Suppressor macrophage treated with lipopolysaccharide for 1 hour (primary cell): Measurements from ENCODE around the gene HMGCLL1.

Source experiments
- DNase-seq, 3 donors: peaks; one replicate each; pipeline ENCODE4 v3.0.0-alpha.2; 2020 to 2022

Gene HMGCLL1

DNA sequence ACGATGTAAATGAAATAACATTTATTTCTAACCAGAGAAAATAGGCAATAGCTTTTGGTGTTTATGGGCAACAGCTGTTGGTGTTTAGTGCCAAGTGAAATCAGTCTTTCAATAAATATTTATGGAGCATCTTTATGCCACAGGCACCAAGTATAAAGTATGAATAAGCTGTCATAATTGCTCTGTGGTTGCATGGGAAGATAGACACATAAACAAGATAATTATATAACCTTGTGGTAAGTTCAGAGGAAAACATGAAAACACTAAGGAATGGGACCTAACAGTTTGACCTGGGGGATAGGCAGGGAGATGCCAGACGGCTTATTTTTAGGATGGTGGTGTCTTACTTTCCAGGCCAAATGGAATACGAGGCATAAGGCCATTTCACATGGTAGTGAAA lies 140.8 kb downstream of the HMGCLL1 start:
- DNase-seq = no peak

DNA sequence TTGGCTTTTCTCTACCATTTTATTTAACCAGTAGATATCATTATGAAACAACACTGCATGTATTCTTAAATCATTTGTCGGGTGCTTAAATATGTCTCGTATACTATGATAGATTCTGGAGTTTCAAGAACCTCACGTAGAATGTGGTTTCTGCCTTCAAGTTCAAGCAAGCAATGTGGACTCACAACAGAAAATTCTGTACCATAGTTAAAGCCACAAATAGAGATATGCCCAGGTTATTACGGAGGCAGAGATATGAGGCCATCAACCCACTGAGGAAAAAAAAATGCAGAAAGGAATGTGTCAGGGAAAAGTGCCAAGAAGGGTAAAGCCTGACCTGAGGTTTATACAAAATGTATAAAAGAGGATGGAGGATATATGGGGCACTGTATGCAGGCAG lies 141.9 kb downstream of the HMGCLL1 start:
- no peak for DNase-seq

DNA sequence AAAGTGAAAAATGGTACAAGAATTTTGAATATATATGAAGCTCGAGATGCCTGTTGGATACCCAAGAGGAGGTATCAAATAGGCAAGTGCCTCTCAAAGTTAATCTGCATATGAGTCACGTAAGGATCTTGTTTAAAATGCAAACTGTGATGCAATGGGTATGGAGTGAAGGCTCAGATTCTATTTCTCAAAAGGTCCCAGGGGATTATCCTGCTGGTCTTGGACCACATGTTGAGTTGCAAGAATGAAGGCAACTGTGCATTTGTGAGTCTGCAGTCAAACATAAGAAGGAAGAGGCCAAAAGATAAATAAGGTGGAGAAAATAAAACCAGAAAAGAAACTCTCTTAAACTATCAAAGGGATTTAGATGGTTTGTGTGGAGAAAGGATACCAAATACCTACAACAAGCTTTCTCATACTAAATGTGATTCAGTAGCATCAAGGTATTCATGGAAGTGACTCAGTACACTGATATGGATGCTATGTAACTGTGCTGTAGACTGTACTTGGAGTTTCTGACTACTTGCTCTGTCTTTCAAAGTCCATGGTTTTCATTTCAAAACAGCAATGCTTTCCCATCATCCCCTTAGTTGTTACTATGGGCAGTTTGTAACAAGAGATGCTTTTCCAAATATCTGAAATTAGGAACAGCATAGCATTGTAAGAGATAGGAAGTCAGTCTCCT lies 145.4 kb downstream of the HMGCLL1 start:
- DNase-seq = no peak

- no peak for DNase-seq
These were observed 155.1 kb downstream of the HMGCLL1 start for GRCh38 chr6:55423933-55424332.

GRCh38 chr6:55410674-55411073 lies 168.3 kb downstream of the HMGCLL1 start:
- DNase-seq = no peak

DNA sequence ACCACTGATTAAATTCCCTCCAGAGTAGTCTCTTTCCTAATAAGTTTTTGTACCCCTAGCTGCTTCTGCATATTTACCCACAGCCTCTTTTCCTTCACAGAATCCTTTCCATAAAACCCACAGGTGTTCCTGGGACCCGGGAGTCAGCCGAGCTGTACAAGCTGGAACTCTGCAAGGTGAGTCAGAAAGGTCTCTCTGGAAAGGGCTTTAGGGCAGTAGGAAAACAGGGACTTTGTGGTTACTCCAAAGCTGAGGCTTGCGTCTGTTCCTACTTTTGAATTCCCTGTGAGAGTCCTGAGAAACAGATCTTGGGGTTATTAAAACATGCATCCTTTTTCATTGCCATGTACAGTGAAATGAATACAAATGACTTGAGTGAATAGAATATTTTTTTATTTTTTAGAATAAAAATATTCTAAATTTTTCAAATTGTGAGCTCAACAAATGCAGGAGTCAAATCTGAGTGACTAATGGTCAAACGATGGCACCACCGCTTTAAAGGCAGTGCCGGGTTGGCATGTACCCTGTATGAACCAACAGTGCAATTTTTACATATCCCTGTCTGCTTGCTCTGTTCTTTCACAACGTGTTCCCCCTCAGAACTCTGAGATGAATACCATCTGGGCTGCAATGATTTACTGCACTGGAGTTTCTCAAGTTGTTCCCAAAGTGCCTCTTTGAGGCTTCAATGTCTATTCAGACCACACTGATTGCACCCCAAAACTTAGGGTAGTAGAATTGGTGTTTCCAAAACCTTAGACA lies 173.3 kb downstream of the HMGCLL1 start:
- no peak for DNase-seq

DNA sequence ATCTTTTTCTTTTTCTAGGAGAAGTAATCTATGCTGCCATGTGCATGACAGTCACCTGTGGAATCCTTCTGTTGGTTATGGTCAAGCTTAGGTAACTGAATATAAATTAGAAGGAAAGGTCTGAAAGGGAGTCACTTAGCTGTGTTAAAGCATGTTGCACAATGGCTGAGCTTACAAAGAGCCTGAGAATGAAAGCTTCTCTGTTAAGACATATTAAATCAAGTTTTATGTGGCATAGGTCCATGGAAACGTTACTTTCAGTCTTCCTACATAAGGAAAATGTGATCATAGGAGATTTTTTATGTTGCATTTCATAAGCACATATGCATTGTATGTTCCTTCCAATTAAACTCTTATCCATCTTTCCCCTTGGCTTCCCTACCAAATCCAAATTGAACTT lies 179.6 kb downstream of the HMGCLL1 start:
- no peak for DNase-seq

DNA sequence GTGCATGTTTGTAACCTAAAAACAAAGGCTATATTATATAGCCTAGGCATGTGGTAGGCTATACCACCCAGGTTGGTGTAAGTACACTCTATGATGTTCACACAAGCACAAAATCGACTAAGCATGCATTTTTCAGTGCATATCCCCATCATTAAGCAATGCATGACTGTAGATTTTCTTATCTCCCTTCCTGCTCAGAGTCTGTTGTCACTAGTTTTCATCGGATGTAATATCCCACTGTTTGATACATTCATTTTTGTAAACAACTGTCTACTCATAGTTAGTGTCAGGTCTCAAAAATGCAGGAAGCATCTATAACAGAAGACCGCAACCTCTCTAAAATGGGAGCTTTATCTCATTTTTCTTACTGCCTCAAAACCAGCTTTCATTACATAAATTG lies 181.0 kb downstream of the HMGCLL1 start:
- no peak for DNase-seq

DNA sequence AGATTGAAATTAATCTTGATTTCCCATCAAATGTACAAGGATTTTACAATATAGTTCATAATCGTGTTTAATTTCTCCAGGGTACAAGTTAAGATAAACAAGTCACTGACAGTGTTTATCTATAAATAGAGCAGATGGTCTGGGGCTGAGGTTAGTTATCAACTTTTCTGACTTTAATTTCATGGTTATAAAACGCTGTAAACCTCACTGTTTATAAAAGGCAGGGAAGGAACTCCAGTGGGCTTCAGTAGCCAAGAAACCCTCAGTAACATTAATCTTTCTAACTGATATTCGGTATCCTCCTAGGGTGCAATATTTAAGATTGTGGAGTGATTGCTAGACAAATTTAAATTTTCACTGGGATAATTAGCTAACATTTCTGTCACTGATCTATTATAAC lies 183.1 kb downstream of the HMGCLL1 start:
- DNase-seq = no peak

- DNase-seq = no peak
These were observed 190.8 kb downstream of the HMGCLL1 start for GRCh38 chr6:55388211-55388610.
